Osteoblast (primary cell): ENCODE results near the gene GALNT6. TPM values are rescaled to one million over a fixed set of nuclear protein-coding genes. Genes with fewer than 3 reads are reported as not detected.
"Not testable (repeated sequence)": the region's sequence is repeated elsewhere in the genome, so short reads cannot be mapped to it uniquely, and the experiment has no call there.

Source experiments
- DNase-seq: peaks from one replicate; pipeline ENCODE4 v3.0.0; 2011; ENCODE audit warnings: low spot score, mixed read lengths; ENCODE audit not compliant: insufficient read length; ENCODE audit errors: missing footprints
- H2AFZ ChIP-seq: 2 replicates; pipeline ENCODE4 v1.6.0; 2011; ENCODE audit warnings: mild to moderate bottlenecking, low read length
- H3K27ac ChIP-seq: 2 replicates; pipeline ENCODE4 v1.5.1; 2011; ENCODE audit warnings: mild to moderate bottlenecking, low read depth, low read length, moderate library complexity
- H3K27me3 ChIP-seq: 2 replicates; pipeline ENCODE4 v1.6.0; 2012; ENCODE audit warnings: mild to moderate bottlenecking, control low read depth, inconsistent platforms, low read length, moderate library complexity; ENCODE audit not compliant: insufficient read depth
- H3K36me3 ChIP-seq: 2 replicates; pipeline ENCODE4 v1.5.1; 2011; ENCODE audit warnings: mild to moderate bottlenecking, low read length, control low read depth, moderate library complexity; ENCODE audit not compliant: insufficient read depth
- H3K4me1 ChIP-seq: 2 replicates; pipeline ENCODE4 v1.5.1; 2011; ENCODE audit warnings: mild to moderate bottlenecking, low read length, control low read depth, moderate library complexity; ENCODE audit not compliant: insufficient read depth
- H3K4me2 ChIP-seq: 2 replicates; pipeline ENCODE4 v1.6.0; 2011; ENCODE audit warnings: mild to moderate bottlenecking, low read length; ENCODE audit not compliant: insufficient read depth
- H3K4me3 ChIP-seq: fragments of 200-600 bp; sonication (generic); 3 replicates; pipeline ENCODE4 v1.5.1; 2012; ENCODE audit warnings: mild to moderate bottlenecking, low read length, inconsistent platforms; ENCODE audit not compliant: insufficient read depth
- H3K79me2 ChIP-seq: 2 replicates; pipeline ENCODE4 v1.6.0; 2012; ENCODE audit warnings: mild to moderate bottlenecking, low read length, control low read depth, inconsistent platforms; ENCODE audit not compliant: insufficient read depth
- H3K9me3 ChIP-seq: 2 replicates; pipeline ENCODE4 v1.5.1; 2011; ENCODE audit warnings: low read depth, low read length, control low read depth
- H4K20me1 ChIP-seq: 2 replicates; pipeline ENCODE4 v1.6.0; 2012; ENCODE audit warnings: mild to moderate bottlenecking, low read length, control low read depth; ENCODE audit not compliant: insufficient read depth
- CTCF ChIP-seq: IDR thresholded peaks from 2 replicates; pipeline ENCODE4 v1.5.1; 2011; ENCODE audit warnings: mild to moderate bottlenecking, low read depth, low read length, moderate library complexity; ENCODE audit errors: extremely low read depth
- total RNA-seq: library from RNA; depleted of rRNA; stranded (reverse); fragments of >200 nt; gene quantifications from 2 replicates; pipeline ENCODE4 v1.2.3, GENCODE V29; 2012

The GALNT6 gene
- total RNA-seq, 1 donor: 9.8 TPM

- peaks cover 5% of the 10 kb centered on the region for H3K4me1 ChIP-seq
- no peaks in the 10 kb centered on the region for H3K9me3 ChIP-seq
- no peak overlapping the region for H3K4me2 ChIP-seq
- no peak for TF ChIP-seq CTCF
- H3K36me3 ChIP-seq: no peaks in the 10 kb centered on the region
- no peak overlapping the region for H3K27ac ChIP-seq
- H3K27me3 ChIP-seq: no peaks in the 10 kb centered on the region
- peak; percentile 55 for DNase-seq
- no peaks in the 10 kb centered on the region for H3K79me2 ChIP-seq
- H3K4me3 ChIP-seq: no peak overlapping the region
- no peaks in the 10 kb centered on the region for H4K20me1 ChIP-seq
- H2AFZ ChIP-seq: peak overlapping the region; percentile 9
Observed at GRCh38 chr12:51320695-51321320, 70.4 kb downstream of the GALNT6 start.

GRCh38 chr12:51320311-51320694 is 70.9 kb downstream of the GALNT6 start:
- Histone ChIP-seq H3K4me2 (no peak overlapping the region), H4K20me1 (no peaks in the 10 kb centered on the region), H2AFZ (no peak overlapping the region), H3K4me1 (peaks cover 5% of the 10 kb centered on the region), H3K79me2 (no peaks in the 10 kb centered on the region), H3K27me3 (no peaks in the 10 kb centered on the region), H3K9me3 (no peaks in the 10 kb centered on the region), H3K4me3 (no peak overlapping the region), H3K36me3 (no peaks in the 10 kb centered on the region), H3K27ac (no peak overlapping the region)
- no peak for DNase-seq
- no peak for TF ChIP-seq CTCF

- Histone ChIP-seq H3K4me3 (no peak overlapping the region), H3K27ac (no peak overlapping the region), H3K9me3 (no peaks in the 10 kb centered on the region), H3K27me3 (no peaks in the 10 kb centered on the region), H3K4me2 (no peak overlapping the region), H2AFZ (peak overlapping the region; percentile 2), H3K36me3 (no peaks in the 10 kb centered on the region), H3K4me1 (peaks cover 5% of the 10 kb centered on the region), H4K20me1 (no peaks in the 10 kb centered on the region), H3K79me2 (no peaks in the 10 kb centered on the region)
- no peak for DNase-seq
- TF ChIP-seq CTCF: no peak
Observed at GRCh38 chr12:51318846-51319599, 72.2 kb downstream of the GALNT6 start.

- not testable (repeated sequence) for H4K20me1 ChIP-seq, H2AFZ ChIP-seq, H3K9me3 ChIP-seq, H3K4me1 ChIP-seq, H3K36me3 ChIP-seq, H3K27ac ChIP-seq, H3K4me2 ChIP-seq, H3K79me2 ChIP-seq, DNase-seq, H3K4me3 ChIP-seq, H3K27me3 ChIP-seq
Observed at GRCh38 chr12:51318057-51318806, 73.0 kb downstream of the GALNT6 start.
